ENCODE results near the gene BBS1. TPM values are rescaled to one million over a fixed set of nuclear protein-coding genes. Genes with fewer than 3 reads are reported as not detected.
A peak's percentile ranks its signal among the peaks of the same experiment; 100 is the strongest.

BBS1 gene
- total RNA-seq, 2 donors from 2014 or later = 49.0 to 58.0 TPM

GRCh38 chr11:66465373-66466224, 44.8 kb upstream of the BBS1 start:
- TF ChIP-seq, protein P1, sequence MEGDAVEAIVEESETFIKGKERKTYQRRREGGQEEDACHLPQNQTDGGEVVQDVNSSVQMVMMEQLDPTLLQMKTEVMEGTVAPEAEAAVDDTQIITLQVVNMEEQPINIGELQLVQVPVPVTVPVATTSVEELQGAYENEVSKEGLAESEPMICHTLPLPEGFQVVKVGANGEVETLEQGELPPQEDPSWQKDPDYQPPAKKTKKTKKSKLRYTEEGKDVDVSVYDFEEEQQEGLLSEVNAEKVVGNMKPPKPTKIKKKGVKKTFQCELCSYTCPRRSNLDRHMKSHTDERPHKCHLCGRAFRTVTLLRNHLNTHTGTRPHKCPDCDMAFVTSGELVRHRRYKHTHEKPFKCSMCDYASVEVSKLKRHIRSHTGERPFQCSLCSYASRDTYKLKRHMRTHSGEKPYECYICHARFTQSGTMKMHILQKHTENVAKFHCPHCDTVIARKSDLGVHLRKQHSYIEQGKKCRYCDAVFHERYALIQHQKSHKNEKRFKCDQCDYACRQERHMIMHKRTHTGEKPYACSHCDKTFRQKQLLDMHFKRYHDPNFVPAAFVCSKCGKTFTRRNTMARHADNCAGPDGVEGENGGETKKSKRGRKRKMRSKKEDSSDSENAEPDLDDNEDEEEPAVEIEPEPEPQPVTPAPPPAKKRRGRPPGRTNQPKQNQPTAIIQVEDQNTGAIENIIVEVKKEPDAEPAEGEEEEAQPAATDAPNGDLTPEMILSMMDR (IDR thresholded peaks at IDR 0.05) = no peak
- TF ChIP-seq POLR2A (IDR thresholded peaks at IDR 0.05) = no peak
- intact Hi-C loops (cut with DNase I) = no loop called here
- DNase-seq (no peak), ATAC-seq (no peak)
- H3K27me3 ChIP-seq = no peaks in the 10 kb centered on the region
- WGBS, 2 donors = 64 to 69% methylated on average over 18 to 19 of the region's 19 CpGs
- H3K36me3 ChIP-seq (replicated peaks in 1 of 2; ENCODE audit: insufficient read depth in 1 of 2, low read depth in 2 of 2) = no peaks in the 10 kb centered on the region
- H3K9me3 ChIP-seq = no peaks in the 10 kb centered on the region
- H3K4me3 ChIP-seq = no peak overlapping the region
- H3K4me1 ChIP-seq = peaks cover 17% of the 10 kb centered on the region
- H3K27ac ChIP-seq = peak overlapping the region; percentile 21 to 80 (median 68)

DNA sequence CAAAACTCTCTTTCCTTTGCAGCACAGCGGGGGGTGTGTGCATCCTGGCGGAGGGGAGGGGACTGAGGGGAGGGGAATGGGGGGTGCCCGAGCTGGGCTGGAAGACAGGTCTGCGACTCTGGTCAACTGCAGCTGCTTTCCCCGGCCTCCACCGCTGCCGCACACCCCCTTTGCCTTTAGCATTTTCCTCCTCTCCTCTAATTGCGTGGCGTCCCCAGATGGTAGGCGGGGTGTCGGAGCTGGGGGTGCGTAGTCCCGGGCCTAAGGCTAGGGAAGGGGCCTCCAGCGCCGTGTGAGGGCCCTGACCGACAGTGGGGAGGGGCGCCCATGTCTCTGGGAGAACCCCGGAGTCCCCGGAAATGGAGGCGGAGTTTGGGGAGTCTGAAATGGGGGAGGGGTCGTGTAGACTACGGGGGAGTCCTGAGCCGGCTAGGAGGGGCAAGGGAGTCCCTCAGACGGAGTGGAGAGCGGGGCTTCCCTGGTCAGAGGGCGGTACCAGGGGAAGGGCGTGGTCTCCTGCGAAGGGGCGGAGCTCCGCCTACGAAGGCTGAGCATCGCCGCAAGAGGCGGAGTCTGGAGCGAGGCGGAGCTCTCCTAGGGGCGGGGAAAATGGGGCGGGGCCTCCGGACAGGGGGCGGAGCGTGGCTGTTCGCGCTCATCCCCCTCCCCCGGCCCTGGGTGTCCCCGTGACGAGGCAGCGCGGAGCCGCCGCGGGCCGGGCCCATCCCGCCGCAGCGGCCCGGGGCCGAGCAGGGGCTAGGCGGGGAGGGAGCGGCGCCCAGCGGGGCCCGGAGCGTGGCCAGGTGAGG, 44.0 kb upstream of the BBS1 start, which contains the start of gene PELI3:
Gene PELI3 (plus strand): TSS at position 681 of the 809 bp plus-strand sequence. CDS start 1,224 bp downstream, outside the sequence.
- TF ChIP-seq, protein P1 (IDR thresholded peaks at IDR 0.05) = no peak
- peak in 2 of 3 donors; percentile 52 to 59 for TF ChIP-seq POLR2A (IDR thresholded peaks at IDR 0.05)
- DNase-seq (peak; percentile 92 to 95 (median 95)), ATAC-seq (peak; percentile 95)
- peak within 1 kb of the TSS; percentile 41 for H3K4me3 ChIP-seq
- H3K9me3 ChIP-seq = no peaks in the 10 kb centered on the region
- no peaks in the 10 kb centered on the region for H3K27me3 ChIP-seq
- H3K4me1 ChIP-seq = peaks cover 17% of the 10 kb centered on the region
- H3K36me3 ChIP-seq (replicated peaks in 1 of 2; ENCODE audit: insufficient read depth in 1 of 2, low read depth in 2 of 2) = no peaks in the 10 kb centered on the region
- intact Hi-C loops (cut with DNase I) = no loop called here
- WGBS, 2 donors = 1 to 4% methylated on average over 16 to 41 of the region's 63 CpGs
- H3K27ac ChIP-seq = peak within 1 kb of the TSS; percentile 44 to 80 (median 68)

DNA sequence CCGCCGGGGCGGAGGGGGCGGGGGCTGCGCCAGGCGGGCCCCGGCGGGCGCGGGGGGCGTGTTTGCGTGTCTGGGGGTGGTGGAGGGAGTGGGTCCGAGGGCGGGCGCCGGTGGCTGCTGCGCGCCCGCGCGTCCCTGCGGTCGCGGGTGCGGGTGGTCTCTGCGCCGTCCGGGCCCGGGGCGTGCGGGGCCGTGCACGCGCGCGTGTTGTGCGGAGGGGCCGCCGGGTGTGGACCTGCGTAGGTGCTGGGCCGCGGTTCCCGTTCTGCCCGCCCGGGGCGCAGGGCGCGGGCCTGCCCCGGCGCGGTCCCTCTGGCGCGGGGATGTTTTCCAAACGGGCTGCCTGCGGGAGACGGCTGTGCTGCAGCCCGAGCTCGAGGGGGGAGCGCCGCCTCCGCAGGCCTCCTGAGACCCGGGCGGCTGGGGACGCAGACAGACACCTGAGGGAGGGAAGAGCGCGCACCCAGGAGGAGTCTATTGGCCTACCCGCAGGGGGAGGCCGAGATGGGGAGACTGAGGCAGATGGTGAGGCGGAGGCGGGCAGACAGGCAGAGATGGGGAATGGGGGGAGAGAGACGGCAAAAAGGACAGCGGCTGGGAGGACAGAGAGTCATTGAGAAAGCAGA, 43.3 kb upstream of the BBS1 start:
- peaks cover 17% of the 10 kb centered on the region for H3K4me1 ChIP-seq
- TF ChIP-seq, protein P1 (IDR thresholded peaks at IDR 0.05) = peak in 6 of 7 experiments; percentile 19 to 57 (median 34)
- no peak for TF ChIP-seq POLR2A (IDR thresholded peaks at IDR 0.05)
- ATAC-seq = peak; percentile 60
- H3K27ac ChIP-seq = peak overlapping the region; percentile 24 to 80 (median 62)
- H3K27me3 ChIP-seq = no peaks in the 10 kb centered on the region
- DNase-seq = peak; percentile 49 to 58 (median 54)
- peak overlapping the region; percentile 41 for H3K4me3 ChIP-seq
- WGBS, 2 donors = 2 to 5% methylated on average over 18 to 55 of the region's 72 CpGs
- intact Hi-C loops (cut with DNase I) = no loop called here
- H3K9me3 ChIP-seq = no peaks in the 10 kb centered on the region
- H3K36me3 ChIP-seq (replicated peaks in 1 of 2; ENCODE audit: insufficient read depth in 1 of 2, low read depth in 2 of 2) = no peaks in the 10 kb centered on the region

GRCh38 chr11:66467756-66468155, 42.7 kb upstream of the BBS1 start:
- Histone ChIP-seq H3K27me3 (no peaks in the 10 kb centered on the region), H3K4me3 (no peak overlapping the region), H3K4me1 (peaks cover 17% of the 10 kb centered on the region), H3K9me3 (no peaks in the 10 kb centered on the region), H3K36me3 (replicated peaks in 1 of 2; ENCODE audit: insufficient read depth in 1 of 2, low read depth in 2 of 2) (no peaks in the 10 kb centered on the region), H3K27ac (no peak overlapping the region)
- intact Hi-C loops (cut with DNase I) = no loop called here
- TF ChIP-seq, protein P1 (IDR thresholded peaks at IDR 0.05) = no peak
- TF ChIP-seq POLR2A (IDR thresholded peaks at IDR 0.05) = peak in 1 of 3 donors; percentile 15
- no peak for ATAC-seq
- WGBS, 2 donors = 36 to 46% methylated on average over 6 of the region's 6 CpGs
- peak in 3 of 4 donors; percentile 45 to 58 (median 45) for DNase-seq

All from body of pancreas (tissue), 4 donors.